Measurements from ENCODE around the gene PDZRN4.
"Not testable (repeated sequence)": the region's sequence is repeated elsewhere in the genome, so short reads cannot be mapped to it uniquely, and the experiment has no call there.

The PDZRN4 gene

DNA sequence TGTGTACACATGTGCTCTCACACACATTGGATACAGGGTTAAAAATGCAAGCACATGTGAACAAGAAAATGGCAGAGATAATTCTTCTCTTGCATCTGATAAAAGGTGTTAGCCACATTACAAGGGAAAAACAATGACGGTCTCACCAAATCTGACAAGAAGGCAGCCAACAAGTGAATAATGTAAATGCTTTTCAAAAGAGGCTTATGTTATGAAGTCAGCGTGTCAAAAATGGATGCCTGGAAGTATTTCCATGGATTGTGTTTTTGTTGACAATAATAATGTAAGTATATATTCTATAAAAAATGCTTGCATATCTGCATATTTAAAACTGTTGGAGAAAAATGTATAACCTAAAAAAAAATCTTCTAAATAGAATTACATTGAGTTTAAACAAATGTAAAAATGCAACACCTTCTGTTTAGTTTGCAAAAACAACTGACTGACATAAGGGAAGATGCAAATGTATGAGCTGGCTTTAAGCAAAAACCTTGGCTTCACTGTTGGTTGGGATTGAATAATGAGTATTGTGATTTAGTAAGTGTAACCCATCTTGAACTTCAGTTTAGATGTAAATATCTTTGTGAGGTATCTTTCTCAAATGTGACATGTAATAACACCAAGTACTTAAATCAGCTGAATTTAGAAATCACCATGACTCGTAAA is 424.9 kb downstream of the PDZRN4 start:
- TF ChIP-seq, protein P1, sequence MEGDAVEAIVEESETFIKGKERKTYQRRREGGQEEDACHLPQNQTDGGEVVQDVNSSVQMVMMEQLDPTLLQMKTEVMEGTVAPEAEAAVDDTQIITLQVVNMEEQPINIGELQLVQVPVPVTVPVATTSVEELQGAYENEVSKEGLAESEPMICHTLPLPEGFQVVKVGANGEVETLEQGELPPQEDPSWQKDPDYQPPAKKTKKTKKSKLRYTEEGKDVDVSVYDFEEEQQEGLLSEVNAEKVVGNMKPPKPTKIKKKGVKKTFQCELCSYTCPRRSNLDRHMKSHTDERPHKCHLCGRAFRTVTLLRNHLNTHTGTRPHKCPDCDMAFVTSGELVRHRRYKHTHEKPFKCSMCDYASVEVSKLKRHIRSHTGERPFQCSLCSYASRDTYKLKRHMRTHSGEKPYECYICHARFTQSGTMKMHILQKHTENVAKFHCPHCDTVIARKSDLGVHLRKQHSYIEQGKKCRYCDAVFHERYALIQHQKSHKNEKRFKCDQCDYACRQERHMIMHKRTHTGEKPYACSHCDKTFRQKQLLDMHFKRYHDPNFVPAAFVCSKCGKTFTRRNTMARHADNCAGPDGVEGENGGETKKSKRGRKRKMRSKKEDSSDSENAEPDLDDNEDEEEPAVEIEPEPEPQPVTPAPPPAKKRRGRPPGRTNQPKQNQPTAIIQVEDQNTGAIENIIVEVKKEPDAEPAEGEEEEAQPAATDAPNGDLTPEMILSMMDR (IDR thresholded peaks at IDR 0.05; ENCODE audit: low read depth, low read length), result no peak
- no peak for DNase-seq (ENCODE audit: extremely low read depth, low read depth)

GRCh38 chr12:41615174-41615573 is 427.1 kb downstream of the PDZRN4 start:
- not testable (repeated sequence) for DNase-seq (ENCODE audit: extremely low read depth, low read depth)

- TF ChIP-seq, protein P1 (IDR thresholded peaks at IDR 0.05; ENCODE audit: low read depth, low read length), result no peak
- no peak for DNase-seq (ENCODE audit: extremely low read depth, low read depth)
Measured at GRCh38 chr12:41619705-41620104, 431.6 kb downstream of the PDZRN4 start.

DNA sequence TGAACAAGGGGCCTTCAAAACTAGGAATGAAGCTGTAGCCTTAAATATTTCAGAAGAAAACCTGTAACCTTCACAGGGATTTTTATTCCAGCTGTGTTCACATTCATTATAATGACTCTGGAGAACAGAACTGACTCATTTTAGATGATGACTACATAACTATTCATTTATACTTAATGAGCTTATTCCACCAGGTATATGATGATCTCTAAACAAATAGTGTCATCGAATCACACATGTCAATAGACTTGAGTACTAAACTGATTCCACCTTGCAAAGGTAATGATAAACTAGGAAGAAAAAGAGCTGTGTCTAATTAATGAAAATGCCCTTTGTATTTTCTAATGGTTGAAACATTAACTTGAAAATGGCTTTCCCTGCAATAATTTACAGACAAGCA is 433.2 kb downstream of the PDZRN4 start:
- DNase-seq (ENCODE audit: extremely low read depth, low read depth), result no peak
- TF ChIP-seq, protein P1 (IDR thresholded peaks at IDR 0.05; ENCODE audit: low read depth, low read length), result no peak

Data from AG09319 (cell line).